Astrocyte (in vitro differentiated cells and primary cell): ENCODE results near the gene VWCE.

ENCODE experiments used
- EZH2 ChIP-seq: IDR thresholded peaks from 2 replicates; pipeline ENCODE4 v1.6.1; 2012; ENCODE audit warnings: mild to moderate bottlenecking, low read length, inconsistent platforms; ENCODE audit not compliant: insufficient read depth
- TF ChIP-seq, protein P1 (sequence below): IDR thresholded peaks from 2 replicates; pipeline ENCODE4 v1.5.1; 2011; ENCODE audit warnings: low read depth, mild to moderate bottlenecking, inconsistent platforms, low read length, moderate library complexity; ENCODE audit not compliant: insufficient read depth

DNA sequence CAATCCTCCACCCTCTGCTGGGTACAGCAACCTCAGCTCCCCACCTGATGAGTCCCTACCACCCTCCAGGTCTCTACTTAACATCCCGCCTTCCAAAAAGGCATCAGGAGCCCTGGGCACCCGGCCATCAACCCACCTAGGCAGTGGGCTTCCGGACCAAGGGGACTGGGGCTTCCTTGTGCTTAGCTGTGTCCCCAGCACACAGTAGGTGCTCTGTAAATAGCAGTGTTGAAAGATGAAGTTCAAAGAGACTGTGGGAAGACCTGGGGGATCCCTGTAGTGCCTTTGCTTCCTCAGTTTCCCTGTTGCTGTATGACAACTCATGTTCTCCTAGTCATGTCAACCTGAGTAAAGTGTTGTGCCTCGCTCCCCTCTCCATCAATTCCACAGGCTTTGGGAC, 21.0 kb downstream of the VWCE start:
- TF ChIP-seq, protein P1, sequence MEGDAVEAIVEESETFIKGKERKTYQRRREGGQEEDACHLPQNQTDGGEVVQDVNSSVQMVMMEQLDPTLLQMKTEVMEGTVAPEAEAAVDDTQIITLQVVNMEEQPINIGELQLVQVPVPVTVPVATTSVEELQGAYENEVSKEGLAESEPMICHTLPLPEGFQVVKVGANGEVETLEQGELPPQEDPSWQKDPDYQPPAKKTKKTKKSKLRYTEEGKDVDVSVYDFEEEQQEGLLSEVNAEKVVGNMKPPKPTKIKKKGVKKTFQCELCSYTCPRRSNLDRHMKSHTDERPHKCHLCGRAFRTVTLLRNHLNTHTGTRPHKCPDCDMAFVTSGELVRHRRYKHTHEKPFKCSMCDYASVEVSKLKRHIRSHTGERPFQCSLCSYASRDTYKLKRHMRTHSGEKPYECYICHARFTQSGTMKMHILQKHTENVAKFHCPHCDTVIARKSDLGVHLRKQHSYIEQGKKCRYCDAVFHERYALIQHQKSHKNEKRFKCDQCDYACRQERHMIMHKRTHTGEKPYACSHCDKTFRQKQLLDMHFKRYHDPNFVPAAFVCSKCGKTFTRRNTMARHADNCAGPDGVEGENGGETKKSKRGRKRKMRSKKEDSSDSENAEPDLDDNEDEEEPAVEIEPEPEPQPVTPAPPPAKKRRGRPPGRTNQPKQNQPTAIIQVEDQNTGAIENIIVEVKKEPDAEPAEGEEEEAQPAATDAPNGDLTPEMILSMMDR, result no peak
- no peak for TF ChIP-seq EZH2
